PC-9 (cell line): ENCODE results near the gene DSTN. TPM values are rescaled to one million over a fixed set of nuclear protein-coding genes. Genes with fewer than 3 reads are reported as not detected.
A peak's percentile ranks its signal among the peaks of the same experiment; 100 is the strongest.

ENCODE experiments used
- BruUV-seq: library from RNA; stranded (reverse); fragments of 400-500 nt; replicated peaks from 2 replicates; lab custom pipeline; 2021; lab: Mats Ljungman, UMichigan
- CTCF ChIA-PET: fragments of 300-600 bp; sonication (Branson Sonifier 250); formaldehyde crosslinking; loops from one replicate; lab custom pipeline; 2022; ENCODE audit warnings: antibody characterized with exemption; lab: Charles Lee
- POLR2A ChIA-PET: fragments of 300-600 bp; sonication (Branson Sonifier 250); formaldehyde crosslinking; loops from one replicate; lab custom pipeline; 2022; ENCODE audit warnings: antibody characterized with exemption; ENCODE audit not compliant: unreplicated experiment; lab: Charles Lee
- DNase-seq, 2 experiments: peaks; one replicate each; pipeline versions ENCODE4 v3.0.0 to v3.0.0-alpha.2; 2015 to 2022; ENCODE audit warnings: mixed read lengths in 1 of 2
- H2AFZ ChIP-seq: fragments of 200-600 bp; sonication (generic); 2 replicates; pipeline ENCODE4 v1.8.1; 2017; ENCODE audit warnings: antibody characterized with exemption
- H3F3A ChIP-seq: fragments of 200-600 bp; sonication (generic); 2 replicates; pipeline ENCODE4 v1.8.1; 2017; ENCODE audit warnings: antibody characterized with exemption, mild to moderate bottlenecking, low read depth; ENCODE audit not compliant: insufficient read depth
- H3K27ac ChIP-seq: fragments of 200-600 bp; sonication (generic); 2 replicates; pipeline ENCODE4 v1.6.1; 2016; ENCODE audit warnings: mixed run types
- H3K27me3 ChIP-seq: fragments of 200-600 bp; sonication (generic); 2 replicates; pipeline ENCODE4 v1.6.1; 2016; ENCODE audit warnings: low read depth, mixed run types; ENCODE audit not compliant: insufficient read depth
- H3K36me3 ChIP-seq: fragments of 200-600 bp; sonication (generic); 2 replicates; pipeline ENCODE4 v1.6.1; 2016; ENCODE audit warnings: low read depth, mixed run types
- H3K4me1 ChIP-seq: fragments of 200-600 bp; sonication (generic); replicated peaks from 2 replicates; pipeline ENCODE4 v1.6.1; 2016; ENCODE audit warnings: mixed run types; ENCODE audit not compliant: insufficient read depth
- H3K4me2 ChIP-seq: fragments of 200-600 bp; sonication (generic); 2 replicates; pipeline ENCODE4 v1.6.1; 2017; ENCODE audit warnings: mixed run types
- H3K4me3 ChIP-seq: fragments of 200-600 bp; sonication (generic); 2 replicates; pipeline ENCODE4 v1.6.1; 2016; ENCODE audit warnings: mixed run types
- H3K79me2 ChIP-seq: fragments of 200-600 bp; sonication (generic); 2 replicates; pipeline ENCODE4 v1.6.1; 2017; ENCODE audit warnings: low read depth, mixed run types
- H3K9me2 ChIP-seq: fragments of 200-600 bp; sonication (generic); 2 replicates; pipeline ENCODE4 v1.8.1; 2017; ENCODE audit warnings: mild to moderate bottlenecking; ENCODE audit not compliant: insufficient read depth
- H3K9me3 ChIP-seq: fragments of 200-600 bp; sonication (generic); 2 replicates; pipeline ENCODE4 v1.8.1; 2016; ENCODE audit warnings: low read depth; ENCODE audit not compliant: insufficient read depth
- H4K20me1 ChIP-seq: fragments of 200-600 bp; sonication (generic); 2 replicates; pipeline ENCODE4 v1.8.1; 2017; ENCODE audit not compliant: insufficient read depth
- CTCF ChIP-seq: fragments of 200-600 bp; sonication (generic); conservative IDR thresholded peaks from 2 replicates; pipeline ENCODE4 v1.6.1; 2017; ENCODE audit warnings: mixed run types, antibody characterized with exemption, mild to moderate bottlenecking, moderate library complexity
- EZH2 ChIP-seq: fragments of 200-600 bp; sonication (generic); IDR thresholded peaks from 2 replicates; pipeline ENCODE4 v1.8.0; 2017; ENCODE audit warnings: antibody characterized with exemption, low read depth
- intact Hi-C: fragments of 100-400 bp; cut with micrococcal nuclease; formaldehyde crosslinking; loops from one replicate; pipeline ENCODE4 v1.10.0; 2022; ENCODE audit not compliant: unreplicated experiment
- total RNA-seq: library from RNA; stranded (reverse); gene quantifications from 2 replicates; pipeline ENCODE4 v1.2.3, GENCODE V29; 2021

The DSTN gene
- total RNA-seq, 1 experiment from 2014 or later = 366 TPM

- BruUV-seq = no TSS peak
- TF ChIP-seq EZH2 = no peak
- no peak for TF ChIP-seq CTCF
- intact Hi-C loops = loop anchor here (1.0 to 5.0 kb wide), 2 partner anchors 37 to 57 kb away; no protein-coding TSS in a partner anchor
- Histone ChIP-seq H3K9me2 (no peaks in the 10 kb centered on the region), H4K20me1 (peaks cover 33% of the 10 kb centered on the region), H3K27ac (peak overlapping the region; percentile 39), H3K36me3 (peaks cover 29% of the 10 kb centered on the region; the same call in 1 of the 2 replicates), H3F3A (peaks cover 25% of the 10 kb centered on the region), H3K27me3 (no peaks in the 10 kb centered on the region), H3K4me3 (0 out of 2 replicates have a peak overlapping the region, but pooled peaks have one; percentile 15), H3K79me2 (peaks cover 96% of the 10 kb centered on the region), H3K4me1 (peaks cover 35% of the 10 kb centered on the region), H2AFZ (no peak overlapping the region), H3K4me2 (peak overlapping the region; percentile 47), H3K9me3 (no peaks in the 10 kb centered on the region)
- DNase-seq = peak; percentile 69 to 88
- CTCF ChIA-PET = interaction anchor here (0.6 to 1.5 kb wide), 3 partner anchors 14 to 627 kb away, joined by 3 to 4 read pairs (median 3); no protein-coding TSS in a partner anchor
- POLR2A ChIA-PET = interaction anchor here (1.6 kb wide), 1 partner anchor 25 kb away, joined by 9 read pairs; the partner anchor contains the start of gene DSTN
These were observed 24.6 kb downstream of the DSTN start for GRCh38 chr20:17594443-17594842.

- peaks cover 29% of the 10 kb centered on the region; the same call in 1 of the 2 replicates for H3K36me3 ChIP-seq
- CTCF ChIA-PET = no interaction called here
- intact Hi-C loops = no loop called here
These were observed 26.0 kb downstream of the DSTN start for GRCh38 chr20:17595856-17596255.

GRCh38 chr20:17598013-17598550 is 28.2 kb downstream of the DSTN start:
- Histone ChIP-seq H4K20me1 (peaks cover 35% of the 10 kb centered on the region), H3K79me2 (peaks cover 98% of the 10 kb centered on the region), H3K4me1 (peaks cover 23% of the 10 kb centered on the region), H3K27ac (no peak overlapping the region), H2AFZ (no peak overlapping the region), H3K36me3 (peaks cover 30% of the 10 kb centered on the region; the same call in 1 of the 2 replicates), H3K9me3 (no peaks in the 10 kb centered on the region), H3F3A (peaks cover 37% of the 10 kb centered on the region), H3K4me3 (no peak overlapping the region), H3K4me2 (no peak overlapping the region), H3K9me2 (no peaks in the 10 kb centered on the region), H3K27me3 (no peaks in the 10 kb centered on the region)
- intact Hi-C loops = no loop called here
- POLR2A ChIA-PET = no interaction called here
- TF ChIP-seq CTCF (no peak), EZH2 (no peak)
- CTCF ChIA-PET = no interaction called here
- DNase-seq = no peak
- no TSS peak for BruUV-seq

More at GRCh38 chr20:17595856-17596255, 26.0 kb downstream of the DSTN start:
- Histone ChIP-seq H3K27me3 (no peaks in the 10 kb centered on the region), H3K9me2 (no peaks in the 10 kb centered on the region), H3K4me3 (no peak overlapping the region), H3K4me1 (peaks cover 30% of the 10 kb centered on the region), H3K9me3 (no peaks in the 10 kb centered on the region), H3K4me2 (no peak overlapping the region), H2AFZ (no peak overlapping the region), H3F3A (peaks cover 29% of the 10 kb centered on the region), H4K20me1 (peaks cover 35% of the 10 kb centered on the region), H3K27ac (no peak overlapping the region), H3K79me2 (peaks cover 96% of the 10 kb centered on the region)
- no TSS peak for BruUV-seq
- POLR2A ChIA-PET = no interaction called here
- TF ChIP-seq EZH2 = no peak
- no peak for TF ChIP-seq CTCF
- no peak for DNase-seq
